B cell (primary cell): Measurements from ENCODE around the gene STEAP1B. TPM values are rescaled to one million over a fixed set of nuclear protein-coding genes. Genes with fewer than 3 reads are reported as not detected.

Experiments
- ATAC-seq: fragments of 200-7000 bp; cut with Tn5 transposase; one replicate; pipeline ENCODE4 v1.10.0; 2021; ENCODE audit warnings: low read depth, mild to moderate bottlenecking, moderate number of reproducible peaks, moderate library complexity
- CTCF ChIA-PET: fragments of 350-600 bp; sonication (Branson Sonifier 250); formaldehyde crosslinking; loops from one replicate; lab custom pipeline; 2021; ENCODE audit warnings: antibody characterized with exemption, inconsistent platforms; lab: Charles Lee
- POLR2A ChIA-PET: fragments of 350-600 bp; sonication (Branson Sonifier 250); formaldehyde crosslinking; loops from one replicate; lab custom pipeline; 2021; ENCODE audit warnings: antibody characterized with exemption; lab: Charles Lee
- DNase-seq: peaks from one replicate; pipeline ENCODE4 v3.0.0; 2013
- H2AFZ ChIP-seq: 2 replicates; pipeline ENCODE4 v1.6.1; 2012; ENCODE audit warnings: mild to moderate bottlenecking, low read depth, low read length; ENCODE audit not compliant: insufficient read depth, poor library complexity, severe bottlenecking
- H3K27ac ChIP-seq, 2 donors: 1 replicate in 1 of 2; 2 replicates in 1 of 2; pipeline ENCODE4 v1.5.1; 2012 to 2013; ENCODE audit warnings: low read length in 2 of 2, mild to moderate bottlenecking in 2 of 2, moderate library complexity in 1 of 2
- H3K27me3 ChIP-seq, 4 experiments: fragments of 200-600 bp in 1 of 4; sonication (generic) in 1 of 4; replicated peaks in 1 of 4; 1 replicate in 2 of 4; 2 replicates in 2 of 4; pipeline versions ENCODE4 v1.6.1 to v1.7.0; 2013 to 2016; ENCODE audit warnings: low read length in 3 of 4, mild to moderate bottlenecking in 2 of 4, mixed read lengths in 1 of 4, moderate library complexity in 1 of 4; ENCODE audit not compliant: insufficient read depth in 4 of 4, control insufficient read depth in 3 of 4; ENCODE audit errors: control extremely low read depth in 1 of 4
- H3K36me3 ChIP-seq, 2 experiments: replicated peaks in 1 of 2; 1 replicate in 1 of 2; 2 replicates in 1 of 2; pipeline versions ENCODE4 v1.6.1 to v1.7.1; 2013; ENCODE audit warnings: low read length in 1 of 2; ENCODE audit not compliant: insufficient read depth in 2 of 2, control insufficient read depth in 1 of 2; ENCODE audit errors: control extremely low read depth in 1 of 2, extremely low read depth in 1 of 2
- H3K4me1 ChIP-seq, 2 donors: fragments of 200-600 bp in 1 of 2; sonication (generic) in 1 of 2; 1 replicate in 1 of 2; 2 replicates in 1 of 2; pipeline versions ENCODE4 v1.5.1 to v1.6.1; 2013 to 2017; ENCODE audit warnings: low read length in 2 of 2; ENCODE audit not compliant: control insufficient read depth in 2 of 2, insufficient read depth in 2 of 2
- H3K4me2 ChIP-seq: replicated peaks from 2 replicates; pipeline ENCODE3; 2012; ENCODE audit warnings: mild to moderate bottlenecking, low read depth, low read length; ENCODE audit not compliant: poor library complexity, severe bottlenecking
- H3K4me3 ChIP-seq, 5 experiments: fragments of 200-600 bp in 1 of 5; sonication (generic) in 1 of 5; 1 replicate in 3 of 5; 2 replicates in 2 of 5; pipeline versions ENCODE4 v1.5.1 to v1.7.0; 2011 to 2016; ENCODE audit warnings: low read length in 4 of 5, mild to moderate bottlenecking in 4 of 5, low read depth in 2 of 5, control low read depth in 1 of 5, moderate library complexity in 1 of 5; ENCODE audit not compliant: insufficient read depth in 1 of 5; ENCODE audit errors: control extremely low read depth in 1 of 5, extremely low read depth in 1 of 5
- H3K79me2 ChIP-seq: fragments of 200-600 bp; sonication (generic); one replicate; pipeline ENCODE4 v1.6.0; 2016; ENCODE audit warnings: low read length; ENCODE audit not compliant: control insufficient read depth, insufficient read depth
- H3K9ac ChIP-seq: fragments of 200-600 bp; sonication (generic); 2 replicates; pipeline ENCODE4 v1.6.1; 2017; ENCODE audit warnings: mild to moderate bottlenecking, low read length, moderate library complexity
- H3K9me3 ChIP-seq, 3 donors: one replicate each; pipeline versions ENCODE4 v1.6.1 to v1.7.1; 2013; ENCODE audit warnings: low read length in 2 of 3; ENCODE audit not compliant: control insufficient read depth in 2 of 3, insufficient read depth in 1 of 3; ENCODE audit errors: control extremely low read depth in 1 of 3
- H4K20me1 ChIP-seq: 2 replicates; pipeline ENCODE4 v1.6.0; 2012; ENCODE audit warnings: mild to moderate bottlenecking, low read length; ENCODE audit not compliant: insufficient read depth, control insufficient read depth, poor library complexity, severe bottlenecking
- H3K27ac Mint-ChIP-seq: one replicate; pipeline ENCODE4 v1.8.0; 2021; ENCODE audit warnings: mixed read lengths
- H3K27me3 Mint-ChIP-seq: one replicate; pipeline ENCODE4 v1.8.0; 2021; ENCODE audit warnings: mixed read lengths
- H3K4me1 Mint-ChIP-seq: one replicate; pipeline ENCODE4 v1.8.0; 2021; ENCODE audit warnings: mixed read lengths
- H3K4me3 Mint-ChIP-seq: one replicate; pipeline ENCODE4 v1.8.0; 2021; ENCODE audit warnings: mixed read lengths
- H3K9me3 Mint-ChIP-seq: one replicate; pipeline ENCODE4 v1.8.0; 2022; ENCODE audit warnings: mixed read lengths; ENCODE audit not compliant: insufficient read depth
- EZH2 ChIP-seq: IDR thresholded peaks from 2 replicates; pipeline ENCODE4 v1.6.1; 2012; ENCODE audit warnings: borderline replicate concordance, low read depth, mild to moderate bottlenecking, moderate library complexity, low read length; ENCODE audit not compliant: insufficient read depth, poor library complexity, severe bottlenecking
- WGBS: methylation state at CpG from one replicate; pipeline ENCODE4 v1.1.5; 2013; ENCODE audit warnings: missing lambda C conversion rate; ENCODE audit not compliant: insufficient coverage; 5-methylcytosine and 5-hydroxymethylcytosine counted together
- intact Hi-C: fragments of 100-400 bp; cut with micrococcal nuclease; formaldehyde crosslinking; loops from one replicate; pipeline ENCODE4 v1.10.0; 2022
- polyA plus RNA-seq: library from polyadenylated mRNA; depleted of rRNA; stranded (reverse); fragments of >200 nt; gene quantifications from 2 replicates; pipeline ENCODE4 v1.2.3, GENCODE V29; 2012
- total RNA-seq, 2 donors: library from RNA; stranded (reverse); fragments of 120-200 nt in 1 of 2; gene quantifications; 1 replicate in 1 of 2; 2 replicates in 1 of 2; pipeline versions ENCODE4 v1.2.3 to v1.2.4, GENCODE V29; 2013 to 2022
- TF ChIP-seq, protein P1 (sequence below): fragments of 200-600 bp; IDR thresholded peaks from one replicate; pipeline ENCODE4 v1.8.0; 2022; ENCODE audit warnings: antibody characterized with exemption, mild to moderate bottlenecking

Gene STEAP1B
- total and polyA plus RNA-seq, 2 donors (not counting 1 experiment from before 2014, with no cell fraction given): 8.8 to 24.7 TPM

DNA sequence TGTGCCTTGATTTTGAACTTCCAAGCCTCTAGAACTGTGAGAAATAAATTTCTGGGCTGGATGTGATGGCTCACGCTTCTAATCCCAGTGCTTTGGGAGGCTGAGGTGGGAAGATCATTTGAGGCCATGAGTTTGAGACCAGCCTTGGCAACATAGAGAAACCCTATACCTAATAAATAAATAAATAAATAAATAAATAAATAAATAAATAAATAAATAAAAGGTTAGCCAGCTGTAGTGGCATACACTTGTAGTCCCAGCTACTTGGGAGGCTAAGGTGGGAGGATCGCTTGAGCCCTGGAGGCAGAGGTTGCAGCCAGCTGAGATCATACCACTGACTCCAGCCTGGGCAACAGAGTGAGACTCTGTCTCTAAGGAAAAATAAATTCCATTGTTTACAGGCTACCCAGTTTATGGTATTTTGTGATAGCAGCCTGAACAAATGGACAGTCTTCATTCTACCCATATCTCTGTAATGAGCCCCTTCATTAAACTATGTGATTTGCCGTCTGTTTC lies 67.7 kb downstream of the STEAP1B start:
- ATAC-seq (no peak), DNase-seq (no peak)
- Histone ChIP-seq H3K4me3 (no peak overlapping the region), H3K4me2 (no peak overlapping the region), H3K27ac (no peak overlapping the region), H3K79me2 (no peaks in the 10 kb centered on the region), H3K9ac (no peak overlapping the region), H3K36me3 (no peaks in the 10 kb centered on the region), H3K27me3 (no peaks in the 10 kb centered on the region), H3K4me1 (peaks cover 12% of the 10 kb centered on the region in 2 donors), H3K9me3 (no peaks in the 10 kb centered on the region), H2AFZ (no peak overlapping the region), H4K20me1 (no peaks in the 10 kb centered on the region)
- ChIA-PET POLR2A (no interaction called here), CTCF (interaction anchor here (0.8 to 1.8 kb wide), 2 partner anchors 13 kb away, joined by 3 to 6 read pairs; no protein-coding TSS in a partner anchor)
- no peaks in the 10 kb centered on the region for H3K9me3 Mint-ChIP-seq
- H3K4me1 Mint-ChIP-seq: peaks cover 16% of the 10 kb centered on the region
- no peak for TF ChIP-seq EZH2
- TF ChIP-seq, protein P1, sequence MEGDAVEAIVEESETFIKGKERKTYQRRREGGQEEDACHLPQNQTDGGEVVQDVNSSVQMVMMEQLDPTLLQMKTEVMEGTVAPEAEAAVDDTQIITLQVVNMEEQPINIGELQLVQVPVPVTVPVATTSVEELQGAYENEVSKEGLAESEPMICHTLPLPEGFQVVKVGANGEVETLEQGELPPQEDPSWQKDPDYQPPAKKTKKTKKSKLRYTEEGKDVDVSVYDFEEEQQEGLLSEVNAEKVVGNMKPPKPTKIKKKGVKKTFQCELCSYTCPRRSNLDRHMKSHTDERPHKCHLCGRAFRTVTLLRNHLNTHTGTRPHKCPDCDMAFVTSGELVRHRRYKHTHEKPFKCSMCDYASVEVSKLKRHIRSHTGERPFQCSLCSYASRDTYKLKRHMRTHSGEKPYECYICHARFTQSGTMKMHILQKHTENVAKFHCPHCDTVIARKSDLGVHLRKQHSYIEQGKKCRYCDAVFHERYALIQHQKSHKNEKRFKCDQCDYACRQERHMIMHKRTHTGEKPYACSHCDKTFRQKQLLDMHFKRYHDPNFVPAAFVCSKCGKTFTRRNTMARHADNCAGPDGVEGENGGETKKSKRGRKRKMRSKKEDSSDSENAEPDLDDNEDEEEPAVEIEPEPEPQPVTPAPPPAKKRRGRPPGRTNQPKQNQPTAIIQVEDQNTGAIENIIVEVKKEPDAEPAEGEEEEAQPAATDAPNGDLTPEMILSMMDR: no peak
- intact Hi-C loops: no loop called here
- no peaks in the 10 kb centered on the region for H3K27me3 Mint-ChIP-seq
- 100% methylated on average over 1 of the region's 3 CpGs for WGBS
- no peak overlapping the region for H3K27ac Mint-ChIP-seq
- H3K4me3 Mint-ChIP-seq: no peak overlapping the region

DNA sequence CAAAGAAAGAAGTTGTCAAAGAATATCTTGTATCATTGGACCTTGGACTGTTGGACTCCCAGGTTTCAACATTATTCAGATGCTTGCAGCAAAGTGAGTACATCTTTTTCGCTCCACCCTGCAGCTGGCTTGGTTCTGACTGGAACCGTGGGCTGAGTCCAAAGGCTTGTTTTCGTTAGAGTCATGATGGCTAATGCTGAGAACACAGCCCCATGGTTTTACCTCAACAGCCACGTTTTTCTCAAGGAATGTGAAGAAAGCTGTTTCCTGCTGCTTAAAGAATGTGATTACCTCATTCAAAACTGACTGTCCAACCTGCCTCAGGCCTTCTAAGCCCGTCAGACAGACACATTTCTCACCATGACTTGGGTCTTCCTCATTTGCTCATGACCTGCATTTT lies 69.5 kb downstream of the STEAP1B start:
- Mint-ChIP-seq H3K27me3 (no peaks in the 10 kb centered on the region), H3K9me3 (no peaks in the 10 kb centered on the region), H3K27ac (no peak overlapping the region), H3K4me3 (no peak overlapping the region), H3K4me1 (peaks cover 25% of the 10 kb centered on the region)
- Histone ChIP-seq H3K9ac (no peak overlapping the region), H3K27me3 (no peaks in the 10 kb centered on the region), H2AFZ (no peak overlapping the region), H3K4me2 (no peak overlapping the region), H4K20me1 (no peaks in the 10 kb centered on the region), H3K4me3 (no peak overlapping the region), H3K79me2 (no peaks in the 10 kb centered on the region), H3K4me1 (peaks cover 26% of the 10 kb centered on the region in 2 donors), H3K9me3 (peaks cover 0 to 3% (median 0%) of the 10 kb centered on the region in 3 donors), H3K36me3 (no peaks in the 10 kb centered on the region), H3K27ac (no peak overlapping the region)
- POLR2A ChIA-PET: no interaction called here
- intact Hi-C loops: no loop called here
- no peak for DNase-seq
- CTCF ChIA-PET: interaction anchor here (0.8 to 1.8 kb wide), 3 partner anchors 8 to 134 kb away, joined by 3 to 6 read pairs (median 4); no protein-coding TSS in a partner anchor
- TF ChIP-seq EZH2: no peak
- TF ChIP-seq, protein P1: no peak
- ATAC-seq: no peak
- 92% methylated on average over 5 of the region's 5 CpGs for WGBS
